Measurements from ENCODE around the gene IRF2BPL. TPM values are rescaled to one million over a fixed set of nuclear protein-coding genes. Genes with fewer than 3 reads are reported as not detected.

The IRF2BPL gene
- polyA plus RNA-seq, 12 donors = 13.9 to 338 (median 19.7) TPM

GRCh38 chr14:76995279-76996035, 33.1 kb downstream of the IRF2BPL start:
- DNase-seq = no peak

- no peak for DNase-seq
These were observed 34.8 kb downstream of the IRF2BPL start for GRCh38 chr14:76993752-76994151.

- no peak for DNase-seq
These were observed 38.4 kb downstream of the IRF2BPL start for GRCh38 chr14:76990084-76990483.

- DNase-seq = no peak
These were observed 40.5 kb downstream of the IRF2BPL start for GRCh38 chr14:76987956-76988520.

GRCh38 chr14:76986231-76986565, 42.3 kb downstream of the IRF2BPL start:
- no peak for DNase-seq

GRCh38 chr14:76985540-76986230, 42.8 kb downstream of the IRF2BPL start:
- DNase-seq = no peak

GRCh38 chr14:76984787-76985375, 43.6 kb downstream of the IRF2BPL start:
- no peak for DNase-seq

- DNase-seq = no peak
These were observed 44.2 kb downstream of the IRF2BPL start for GRCh38 chr14:76984297-76984696.

- DNase-seq = no peak
These were observed 46.8 kb downstream of the IRF2BPL start for GRCh38 chr14:76981670-76982069.

- DNase-seq = no peak
These were observed 50.5 kb downstream of the IRF2BPL start for GRCh38 chr14:76977793-76978720.

- no peak for DNase-seq
These were observed 52.1 kb downstream of the IRF2BPL start for GRCh38 chr14:76976240-76977005.

GRCh38 chr14:76975812-76976211, 52.7 kb downstream of the IRF2BPL start:
- no peak for DNase-seq

GRCh38 chr14:76975051-76975450, 53.5 kb downstream of the IRF2BPL start:
- no peak for DNase-seq

Other genes starting within 250 kb of the IRF2BPL start
- gene ANGEL1, start 215.8 kb downstream of the IRF2BPL start, polyA plus RNA-seq (ENCODE audit: insufficient read length in 12 of 12) = 10 to 100 TPM in 11 of 12 donors, not detected in 1; 12.7 to 31.7 (median 20.3) TPM
- gene LRRC74A, start 202.3 kb downstream of the IRF2BPL start, polyA plus RNA-seq (ENCODE audit: insufficient read length in 12 of 12) = under 1 TPM in 2 of 12 donors, not detected in 10; 0.15 to 0.21 TPM
- gene CIPC, start 69.5 kb upstream of the IRF2BPL start, polyA plus RNA-seq (ENCODE audit: insufficient read length in 12 of 12) = 10 to 100 TPM in 11 of 12 donors, not detected in 1; 14.2 to 31.8 (median 24.7) TPM
- gene ZDHHC22, start 113.1 kb upstream of the IRF2BPL start, polyA plus RNA-seq (ENCODE audit: insufficient read length in 12 of 12) = under 1 TPM in 10 of 12 donors, not detected in 2; 0.26 to 0.69 (median 0.55) TPM
- gene TMEM63C, start 153.1 kb upstream of the IRF2BPL start, polyA plus RNA-seq (ENCODE audit: insufficient read length in 12 of 12) = 10 to 100 TPM in 1 of 12 donors, 1 to 10 TPM in 6, under 1 TPM in 4, not detected in 1; 0.27 to 15.1 (median 1.0) TPM
- gene NGB, start 242.5 kb upstream of the IRF2BPL start, polyA plus RNA-seq (ENCODE audit: insufficient read length in 12 of 12) = not detected

Data from muscle of arm (tissue), 12 donors.